HG03039 (cell line): ENCODE measurements around the gene MAP3K15.
"Not testable (repeated sequence)": the region's sequence is repeated elsewhere in the genome, so short reads cannot be mapped to it uniquely, and the experiment has no call there.

Experiments used
- ATAC-seq: cut with Tn5 transposase; IDR thresholded peaks from one replicate; pipeline ENCODE4 v1.9.1; 2021; ENCODE audit warnings: mild to moderate bottlenecking, moderate library complexity; ENCODE audit not compliant: unreplicated experiment

MAP3K15 gene

GRCh38 chrX:19541196-19541595 is 25.9 kb upstream of the MAP3K15 start:
- no peak for ATAC-seq

- no peak for ATAC-seq
These were observed 24.8 kb upstream of the MAP3K15 start for GRCh38 chrX:19540076-19540475.

- no peak for ATAC-seq
These were observed 24.4 kb upstream of the MAP3K15 start for GRCh38 chrX:19539665-19540064.

GRCh38 chrX:19535476-19535875 is 20.2 kb upstream of the MAP3K15 start:
- no peak for ATAC-seq

GRCh38 chrX:19532709-19533108 is 17.4 kb upstream of the MAP3K15 start:
- ATAC-seq = no peak

GRCh38 chrX:19517965-19518364 is 2.7 kb upstream of the MAP3K15 start:
- no peak for ATAC-seq

- ATAC-seq = no peak
These were observed 352 bp upstream of the MAP3K15 start for GRCh38 chrX:19515615-19516105.

GRCh38 chrX:19513383-19513782 is 1.9 kb downstream of the MAP3K15 start:
- no peak for ATAC-seq

GRCh38 chrX:19512961-19513360 is 2.3 kb downstream of the MAP3K15 start:
- no peak for ATAC-seq

GRCh38 chrX:19512359-19512758 is 2.9 kb downstream of the MAP3K15 start:
- no peak for ATAC-seq

- ATAC-seq = not testable (repeated sequence)
These were observed 3.5 kb downstream of the MAP3K15 start for GRCh38 chrX:19511796-19512195.

GRCh38 chrX:19496711-19497110 is 18.6 kb downstream of the MAP3K15 start:
- ATAC-seq = no peak

GRCh38 chrX:19487520-19488200 is 27.6 kb downstream of the MAP3K15 start:
- no peak for ATAC-seq

GRCh38 chrX:19479458-19479857 is 35.9 kb downstream of the MAP3K15 start:
- ATAC-seq = no peak

GRCh38 chrX:19468383-19468782 is 46.9 kb downstream of the MAP3K15 start:
- not testable (repeated sequence) for ATAC-seq

- ATAC-seq = no peak
These were observed 52.4 kb downstream of the MAP3K15 start for GRCh38 chrX:19462879-19463278.

- ATAC-seq = no peak
These were observed 53.1 kb downstream of the MAP3K15 start for GRCh38 chrX:19462231-19462630.

- ATAC-seq = no peak
These were observed 57.6 kb downstream of the MAP3K15 start for GRCh38 chrX:19457662-19458061.

- no peak for ATAC-seq
These were observed 67.2 kb downstream of the MAP3K15 start for GRCh38 chrX:19448077-19448476.

GRCh38 chrX:19446397-19446796 is 68.9 kb downstream of the MAP3K15 start:
- ATAC-seq = no peak

GRCh38 chrX:19445772-19446171 is 69.5 kb downstream of the MAP3K15 start:
- ATAC-seq = not testable (repeated sequence)

GRCh38 chrX:19443869-19444526 is 71.3 kb downstream of the MAP3K15 start:
- ATAC-seq = no peak
